SU-DHL-6 (cell line): Measurements from ENCODE around the gene ROCK2.

Experiments
- CTCF ChIP-seq: fragments of 200-600 bp; sonication (generic); IDR thresholded peaks from one replicate; pipeline ENCODE4 v1.5.1; 2017; ENCODE audit warnings: antibody characterized with exemption, mild to moderate bottlenecking, low read length, moderate library complexity; ENCODE audit not compliant: insufficient read depth, poor library complexity, severe bottlenecking
- EZH2phosphoT487 ChIP-seq: fragments of 200-600 bp; sonication (generic), shearing (Covaris generic); conservative IDR thresholded peaks from 2 replicates; pipeline ENCODE4 v1.6.1; 2018; ENCODE audit warnings: mild to moderate bottlenecking, antibody characterized with exemption, low read length, moderate library complexity, mixed read lengths

DNA sequence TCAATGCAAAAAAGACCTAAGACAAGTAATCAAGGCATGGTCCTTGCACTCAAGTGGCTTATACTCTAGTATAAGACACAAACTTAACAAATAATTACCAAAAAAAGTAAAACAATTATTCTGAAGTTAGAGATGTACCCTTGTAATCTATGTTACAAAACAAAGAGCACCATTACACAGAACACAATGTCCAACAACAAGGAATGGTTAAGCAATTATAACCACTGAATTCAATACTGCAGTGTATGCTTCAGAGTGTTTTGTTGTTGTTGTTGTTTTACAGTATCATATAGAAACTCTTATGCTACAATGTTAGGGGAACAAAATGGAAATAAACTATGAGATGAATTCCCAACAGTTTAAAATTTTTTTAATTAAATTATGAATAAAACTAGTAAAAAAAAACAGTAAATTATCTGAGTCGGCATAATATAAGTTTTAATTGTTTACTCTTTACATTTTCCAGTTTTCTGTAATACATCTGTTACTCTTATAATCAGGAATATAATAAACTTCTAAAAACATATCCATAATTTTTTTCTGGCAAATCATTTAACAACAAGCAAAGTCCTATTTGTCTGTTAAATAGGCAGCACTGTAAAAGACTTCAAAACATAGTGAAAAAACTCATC lies 29.2 kb downstream of the ROCK2 start:
- TF ChIP-seq CTCF (no peak), EZH2phosphoT487 (no peak)
